HCT116 (cell line): ENCODE measurements around the gene MYBPH. TPM values are rescaled to one million over a fixed set of nuclear protein-coding genes. Genes with fewer than 3 reads are reported as not detected.

Experiments used
- ATAC-seq: fragments of 200-7000 bp; cut with Tn5 transposase; 2 replicates; pipeline ENCODE4 v1.9.1; 2020; ENCODE audit warnings: mild to moderate bottlenecking, moderate library complexity
- BruUV-seq: library from RNA; stranded (reverse); fragments of 400-500 nt; replicated peaks from 2 replicates; lab custom pipeline; 2021; lab: Mats Ljungman, UMichigan
- CTCF ChIA-PET: fragments of 300-600 bp; sonication (Branson Sonifier 250); formaldehyde crosslinking; loops from one replicate; lab custom pipeline; 2021; ENCODE audit warnings: antibody characterized with exemption; lab: Charles Lee
- POLR2A ChIA-PET: fragments of 300-600, 350-600 bp; sonication (Branson Sonifier 250); formaldehyde crosslinking; loops from one replicate; lab custom pipeline; 2021; ENCODE audit warnings: antibody characterized with exemption; lab: Charles Lee
- RAD21 ChIA-PET, 2 experiments: fragments of 300-600 bp; sonication (Branson Sonifier 250); formaldehyde crosslinking; loops; one replicate each; lab custom pipeline; 2023; ENCODE audit warnings: low total read pairs in 2 of 2; ENCODE audit not compliant: uncharacterized antibody in 2 of 2, unreplicated experiment in 2 of 2, low non-redundant PET in 1 of 2; lab: Charles Lee
- DNase-seq: peaks from one replicate; pipeline ENCODE4 v3.0.0-alpha.2; 2010; ENCODE audit warnings: low read depth, low spot score
- H2AFZ ChIP-seq: fragments of 200-600 bp; shearing (Covaris generic), sonication (generic); 2 replicates; pipeline ENCODE4 v1.6.1; 2017; ENCODE audit warnings: low read depth, mixed run types, mixed read lengths, antibody characterized with exemption, low read length; ENCODE audit not compliant: poor library complexity, severe bottlenecking
- H3K27ac ChIP-seq: 2 replicates; pipeline ENCODE4 v1.5.1; 2012; ENCODE audit warnings: low read depth, low read length
- H3K27me3 ChIP-seq: fragments of 200-600 bp; sonication (generic); 2 replicates; pipeline ENCODE4 v1.6.1; 2016; ENCODE audit warnings: mixed run types, low read length, mixed read lengths; ENCODE audit not compliant: insufficient read depth
- H3K36me3 ChIP-seq, 2 experiments: fragments of 200-500 bp in 1 of 2; fragments of 200-600 bp in 1 of 2; sonication (Bioruptor generic) in 1 of 2; sonication (generic) in 1 of 2; 2 replicates each; pipeline versions ENCODE4 v1.5.1 to v1.6.1; 2014 to 2016; ENCODE audit warnings: low read length in 2 of 2, inconsistent platforms in 1 of 2, mixed read lengths in 1 of 2, mixed run types in 1 of 2; ENCODE audit not compliant: insufficient read depth in 2 of 2, control insufficient read depth in 1 of 2
- H3K4me1 ChIP-seq, 2 experiments: fragments of 200-600 bp in 1 of 2; sonication (generic) in 1 of 2; 2 replicates each; pipeline versions ENCODE4 v1.5.1 to v1.6.1; 2012 to 2017; ENCODE audit warnings: low read length in 2 of 2, inconsistent platforms in 1 of 2, mild to moderate bottlenecking in 1 of 2, mixed read lengths in 1 of 2, mixed run types in 1 of 2, moderate library complexity in 1 of 2; ENCODE audit not compliant: insufficient read depth in 2 of 2, control insufficient read depth in 1 of 2
- H3K4me2 ChIP-seq: fragments of 200-600 bp; sonication (generic); 2 replicates; pipeline ENCODE4 v1.6.1; 2017; ENCODE audit warnings: mixed run types, low read length, mixed read lengths
- H3K4me3 ChIP-seq, 2 experiments: fragments of 200-600 bp in 1 of 2; sonication (generic) in 1 of 2; replicated peaks in 1 of 2; 2 replicates each; pipeline ENCODE4 v1.5.1; 2011 to 2016; ENCODE audit warnings: low read length in 2 of 2, control low read depth in 1 of 2, low read depth in 1 of 2, mild to moderate bottlenecking in 1 of 2, mixed read lengths in 1 of 2, mixed run types in 1 of 2
- H3K79me2 ChIP-seq: fragments of 200-600 bp; sonication (generic); 2 replicates; pipeline ENCODE4 v1.6.1; 2017; ENCODE audit warnings: mild to moderate bottlenecking, mixed run types, low read length, moderate library complexity, mixed read lengths; ENCODE audit not compliant: insufficient read depth
- H3K9ac ChIP-seq: fragments of 200-600 bp; sonication (generic); 2 replicates; pipeline ENCODE4 v1.6.1; 2016; ENCODE audit warnings: low read length, mixed read lengths
- H3K9me2 ChIP-seq: fragments of 200-600 bp; sonication (generic), shearing (Covaris generic); 2 replicates; pipeline ENCODE4 v1.6.1; 2017; ENCODE audit warnings: mixed run types, mild to moderate bottlenecking, moderate library complexity; ENCODE audit not compliant: insufficient read depth
- H3K9me3 ChIP-seq, 2 experiments: fragments of 200-500 bp in 1 of 2; fragments of 200-600 bp in 1 of 2; sonication (Bioruptor generic) in 1 of 2; sonication (generic) in 1 of 2; 2 replicates each; pipeline ENCODE4 v1.6.1; 2014 to 2017; ENCODE audit warnings: low read length in 2 of 2, mixed read lengths in 2 of 2, inconsistent platforms in 1 of 2, low read depth in 1 of 2, mild to moderate bottlenecking in 1 of 2, mixed run types in 1 of 2, moderate library complexity in 1 of 2; ENCODE audit not compliant: control insufficient read depth in 1 of 2, insufficient read depth in 1 of 2
- H4K20me1 ChIP-seq: fragments of 200-600 bp; sonication (generic), shearing (Covaris generic); 2 replicates; pipeline ENCODE4 v1.6.1; 2017; ENCODE audit warnings: mixed run types, mild to moderate bottlenecking, moderate library complexity; ENCODE audit not compliant: insufficient read depth
- CEBPB ChIP-seq: IDR thresholded peaks from 2 replicates; pipeline ENCODE4 v1.6.1; 2012; ENCODE audit warnings: low read depth
- FOSL1 ChIP-seq: IDR thresholded peaks from 2 replicates; pipeline ENCODE4 v1.6.1; 2012; ENCODE audit warnings: low read depth
- REST ChIP-seq: IDR thresholded peaks from 2 replicates; pipeline ENCODE4 v1.6.1; 2012; ENCODE audit warnings: low read depth
- intact Hi-C: fragments of 100-400 bp; cut with micrococcal nuclease; formaldehyde crosslinking; loops from 2 replicates; pipeline ENCODE4 v1.10.0; 2022
- total RNA-seq: library from RNA; stranded (reverse); gene quantifications from one replicate; pipeline ENCODE4 v1.2.1, GENCODE V29; 2021; ENCODE audit not compliant: unreplicated experiment
- TF ChIP-seq, protein P1 (sequence below), 3 experiments: fragments of 200-600 bp in 1 of 3; sonication (generic) in 1 of 3; IDR thresholded peaks in 2 of 3; conservative IDR thresholded peaks in 1 of 3; 2 replicates each; pipeline ENCODE4 v1.5.1; 2012 to 2017; ENCODE audit warnings: low read depth in 2 of 3, low read length in 2 of 3, antibody characterized with exemption in 1 of 3, borderline replicate concordance in 1 of 3, control low read depth in 1 of 3, mild to moderate bottlenecking in 1 of 3, mixed read lengths in 1 of 3, mixed run types in 1 of 3, moderate library complexity in 1 of 3; ENCODE audit not compliant: insufficient read depth in 1 of 3

Gene MYBPH
- total RNA-seq, 1 experiment from 2014 or later, result 0.22 TPM

- BruUV-seq, result no TSS peak
- Histone ChIP-seq H3K4me3 (no peak overlapping the region), H3K27me3 (peaks cover 7% of the 10 kb centered on the region; the same call in 1 of the 2 replicates), H2AFZ (no peak overlapping the region), H3K4me1 (peaks cover 25 to 58% of the 10 kb centered on the region in 2 experiments; a peak in 3 of 4 replicates), H3K9me2 (no peaks in the 10 kb centered on the region), H3K27ac (no peak overlapping the region), H3K9me3 (no peaks in the 10 kb centered on the region), H4K20me1 (no peaks in the 10 kb centered on the region), H3K79me2 (no peaks in the 10 kb centered on the region), H3K4me2 (peak overlapping the region; percentile 95), H3K9ac (no peak overlapping the region), H3K36me3 (no peaks in the 10 kb centered on the region)
- TF ChIP-seq REST (no peak), FOSL1 (no peak), CEBPB (no peak)
- TF ChIP-seq, protein P1, sequence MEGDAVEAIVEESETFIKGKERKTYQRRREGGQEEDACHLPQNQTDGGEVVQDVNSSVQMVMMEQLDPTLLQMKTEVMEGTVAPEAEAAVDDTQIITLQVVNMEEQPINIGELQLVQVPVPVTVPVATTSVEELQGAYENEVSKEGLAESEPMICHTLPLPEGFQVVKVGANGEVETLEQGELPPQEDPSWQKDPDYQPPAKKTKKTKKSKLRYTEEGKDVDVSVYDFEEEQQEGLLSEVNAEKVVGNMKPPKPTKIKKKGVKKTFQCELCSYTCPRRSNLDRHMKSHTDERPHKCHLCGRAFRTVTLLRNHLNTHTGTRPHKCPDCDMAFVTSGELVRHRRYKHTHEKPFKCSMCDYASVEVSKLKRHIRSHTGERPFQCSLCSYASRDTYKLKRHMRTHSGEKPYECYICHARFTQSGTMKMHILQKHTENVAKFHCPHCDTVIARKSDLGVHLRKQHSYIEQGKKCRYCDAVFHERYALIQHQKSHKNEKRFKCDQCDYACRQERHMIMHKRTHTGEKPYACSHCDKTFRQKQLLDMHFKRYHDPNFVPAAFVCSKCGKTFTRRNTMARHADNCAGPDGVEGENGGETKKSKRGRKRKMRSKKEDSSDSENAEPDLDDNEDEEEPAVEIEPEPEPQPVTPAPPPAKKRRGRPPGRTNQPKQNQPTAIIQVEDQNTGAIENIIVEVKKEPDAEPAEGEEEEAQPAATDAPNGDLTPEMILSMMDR (IDR thresholded peaks at IDR 0.05 in 2 of 3, conservative IDR thresholded peaks at IDR 0.05 in 1 of 3; ENCODE audit: borderline replicate concordance in 1 of 3, insufficient read depth in 1 of 3, low read depth in 2 of 3, low read length in 2 of 3), result peak in 2 of 3 experiments; percentile 52 to 55; a peak in 5 of 6 replicates
- CTCF ChIA-PET, result interaction anchor here (0.7 to 4.5 kb wide), 12 partner anchors 7 to 141 kb away, joined by 3 to 58 read pairs (median 4); no protein-coding TSS in a partner anchor
- intact Hi-C loops, result no loop called here
- ATAC-seq (peak; percentile 41; the same call in 1 of the 2 replicates), DNase-seq (no peak)
- POLR2A ChIA-PET, result interaction anchor here (0.7 kb wide), 1 partner anchor 29 kb away, joined by 3 read pairs; no protein-coding TSS in a partner anchor
- RAD21 ChIA-PET, result interaction anchor here (0.6 to 1.7 kb wide), 3 partner anchors 8 to 89 kb away, joined by 3 to 9 read pairs (median 3); no protein-coding TSS in a partner anchor
Observed at GRCh38 chr1:203126151-203126865, 49.3 kb downstream of the MYBPH start.
